CD4-positive, CD25-positive, alpha-beta regulatory T cell (primary cell): ENCODE data around the gene FERMT3. TPM values are rescaled to one million over a fixed set of nuclear protein-coding genes. Genes with fewer than 3 reads are reported as not detected.

Experiments
- ATAC-seq, 2 donors: fragments of 150-1000 bp; cut with Tn5 transposase; one replicate each; pipeline ENCODE4 v1.10.0; 2021; ENCODE audit warnings: low read depth in 2 of 2, moderate number of reproducible peaks in 2 of 2, moderate library complexity in 1 of 2
- DNase-seq, 3 donors: peaks; one replicate each; pipeline versions ENCODE4 v3.0.0 to v3.0.0-alpha.2; 2012 to 2022; ENCODE audit warnings: mixed read lengths in 1 of 3
- H3K27ac ChIP-seq: one replicate; pipeline ENCODE4 v1.7.0; 2013; ENCODE audit warnings: mild to moderate bottlenecking, low read length; ENCODE audit not compliant: insufficient read depth, poor library complexity, severe bottlenecking
- H3K27me3 ChIP-seq: one replicate; pipeline ENCODE4 v1.7.0; 2013; ENCODE audit warnings: low read length; ENCODE audit not compliant: control insufficient read depth, insufficient read depth
- H3K36me3 ChIP-seq: one replicate; pipeline ENCODE4 v1.7.0; 2013; ENCODE audit warnings: mild to moderate bottlenecking, low read length, moderate library complexity; ENCODE audit not compliant: control insufficient read depth, insufficient read depth
- H3K4me1 ChIP-seq: 2 replicates; pipeline ENCODE4 v1.7.0; 2013; ENCODE audit warnings: mild to moderate bottlenecking, low read length; ENCODE audit not compliant: insufficient read depth, control insufficient read depth, poor library complexity, severe bottlenecking
- H3K4me3 ChIP-seq: one replicate; pipeline ENCODE4 v1.7.0; 2013; ENCODE audit warnings: low read depth, mild to moderate bottlenecking, low read length, moderate library complexity
- H3K9me3 ChIP-seq, 2 experiments: 1 replicate in 1 of 2; 2 replicates in 1 of 2; pipeline ENCODE4 v1.7.0; 2013; ENCODE audit warnings: low read length in 2 of 2, mild to moderate bottlenecking in 1 of 2, moderate library complexity in 1 of 2; ENCODE audit not compliant: control insufficient read depth in 2 of 2
- H3K27ac Mint-ChIP-seq, 3 donors: one replicate each; pipeline ENCODE4 v1.8.0; 2020 to 2022; ENCODE audit warnings: mild to moderate bottlenecking in 3 of 3, mixed read lengths in 3 of 3, moderate library complexity in 2 of 3
- H3K27me3 Mint-ChIP-seq: one replicate; pipeline ENCODE4 v1.8.0; 2022; ENCODE audit warnings: mild to moderate bottlenecking, mixed read lengths
- H3K36me3 Mint-ChIP-seq: one replicate; pipeline ENCODE4 v1.8.0; 2020; ENCODE audit warnings: mixed read lengths
- H3K4me1 Mint-ChIP-seq, 4 donors: one replicate each; pipeline ENCODE4 v1.8.0; 2020 to 2022; ENCODE audit warnings: mixed read lengths in 4 of 4, mild to moderate bottlenecking in 1 of 4
- H3K4me3 Mint-ChIP-seq, 4 donors: one replicate each; pipeline ENCODE4 v1.8.0; 2020 to 2022; ENCODE audit warnings: mild to moderate bottlenecking in 4 of 4, mixed read lengths in 4 of 4, moderate library complexity in 3 of 4
- H3K9me3 Mint-ChIP-seq, 7 donors: one replicate each; pipeline ENCODE4 v1.8.0; 2020 to 2022; ENCODE audit warnings: mixed read lengths in 7 of 7, mild to moderate bottlenecking in 3 of 7, moderate library complexity in 2 of 7
- polyA plus RNA-seq, 4 donors: library from polyadenylated mRNA; unstranded; fragments of 300-500 nt; fragmentation: Illumina TruSeq; gene quantifications; one replicate each; pipeline ENCODE4 v1.2.3, GENCODE V29; 2021
- total RNA-seq: library from RNA; stranded (reverse); gene quantifications from one replicate; pipeline ENCODE4 v1.2.3, GENCODE V29; 2022

Gene FERMT3
- total and polyA plus RNA-seq, 5 donors from 2014 or later: 151 to 183 (median 167) TPM

DNA sequence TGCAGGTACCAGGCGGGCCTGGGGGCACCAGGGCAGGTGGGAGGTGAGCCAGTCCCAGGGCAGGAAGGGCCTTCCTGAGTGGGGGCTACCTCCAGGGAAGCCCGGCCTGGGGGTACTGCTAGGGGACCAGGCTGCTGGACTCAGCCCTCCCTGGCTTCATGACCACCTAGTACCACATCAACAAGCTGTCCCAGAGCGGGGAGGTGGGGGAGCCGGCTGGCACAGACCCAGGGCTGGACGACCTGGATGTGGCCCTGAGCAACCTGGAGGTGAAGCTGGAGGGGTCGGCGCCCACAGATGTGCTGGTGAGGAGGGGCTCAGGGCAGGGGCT is 12.8 kb downstream of the FERMT3 start:
- peaks cover 14% of the 10 kb centered on the region for H3K36me3 Mint-ChIP-seq
- Histone ChIP-seq H3K4me1 (no peaks in the 10 kb centered on the region), H3K9me3 (no peaks in the 10 kb centered on the region), H3K27ac (peak overlapping the region; percentile 5), H3K27me3 (no peaks in the 10 kb centered on the region), H3K36me3 (peaks cover 56% of the 10 kb centered on the region), H3K4me3 (no peak overlapping the region)
- no peak overlapping the region for H3K4me3 Mint-ChIP-seq
- no peak overlapping the region for H3K27ac Mint-ChIP-seq
- H3K9me3 Mint-ChIP-seq: no peaks in the 10 kb centered on the region
- no peaks in the 10 kb centered on the region for H3K27me3 Mint-ChIP-seq
- peaks cover 0 to 10% (median under 1%) of the 10 kb centered on the region in 4 donors for H3K4me1 Mint-ChIP-seq
- ATAC-seq (no peak), DNase-seq (no peak)

DNA sequence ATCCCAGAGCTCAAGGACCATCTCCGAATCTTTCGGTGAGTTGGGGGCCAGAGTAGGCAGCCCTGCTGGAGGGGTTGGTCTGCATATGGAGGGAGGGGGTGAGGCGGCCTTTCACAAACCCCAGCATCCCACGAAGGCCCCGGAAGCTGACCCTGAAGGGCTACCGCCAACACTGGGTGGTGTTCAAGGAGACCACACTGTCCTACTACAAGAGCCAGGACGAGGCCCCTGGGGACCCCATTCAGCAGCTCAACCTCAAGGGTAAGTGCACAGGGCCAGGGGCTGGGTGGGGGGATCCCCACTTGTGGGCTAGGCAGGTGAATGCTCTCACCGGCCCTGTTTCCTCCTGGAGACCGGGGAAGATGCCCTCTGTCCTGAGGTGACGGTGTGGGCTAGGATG is 13.2 kb downstream of the FERMT3 start:
- H3K4me3 Mint-ChIP-seq: no peak overlapping the region
- peaks cover 0 to 12% (median under 1%) of the 10 kb centered on the region in 4 donors for H3K4me1 Mint-ChIP-seq
- Histone ChIP-seq H3K27me3 (no peaks in the 10 kb centered on the region), H3K27ac (peak overlapping the region; percentile 5), H3K36me3 (peaks cover 56% of the 10 kb centered on the region), H3K9me3 (no peaks in the 10 kb centered on the region), H3K4me3 (no peak overlapping the region), H3K4me1 (peaks cover 1% of the 10 kb centered on the region)
- H3K27ac Mint-ChIP-seq: no peak overlapping the region
- no peak for DNase-seq
- ATAC-seq: no peak
- peaks cover 14% of the 10 kb centered on the region for H3K36me3 Mint-ChIP-seq
- no peaks in the 10 kb centered on the region for H3K9me3 Mint-ChIP-seq
- H3K27me3 Mint-ChIP-seq: no peaks in the 10 kb centered on the region

DNA sequence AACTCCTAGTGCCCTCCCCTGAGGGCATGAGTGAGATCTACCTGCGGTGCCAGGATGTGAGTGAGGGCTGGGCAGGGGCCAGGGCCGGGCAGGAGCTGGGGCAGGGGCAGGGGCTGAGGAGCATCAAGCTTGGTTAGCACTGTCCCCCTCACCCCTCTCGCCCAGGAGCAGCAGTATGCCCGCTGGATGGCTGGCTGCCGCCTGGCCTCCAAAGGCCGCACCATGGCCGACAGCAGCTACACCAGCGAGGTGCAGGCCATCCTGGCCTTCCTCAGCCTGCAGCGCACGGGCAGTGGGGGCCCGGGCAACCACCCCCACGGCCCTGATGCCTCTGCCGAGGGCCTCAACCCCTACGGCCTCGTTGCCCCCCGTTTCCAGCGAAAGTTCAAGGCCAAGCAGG is 13.8 kb downstream of the FERMT3 start:
- Mint-ChIP-seq H3K27me3 (no peaks in the 10 kb centered on the region), H3K4me3 (no peak overlapping the region), H3K27ac (no peak overlapping the region), H3K4me1 (peaks cover 0 to 14% (median 3%) of the 10 kb centered on the region in 4 donors), H3K36me3 (peaks cover 10% of the 10 kb centered on the region), H3K9me3 (no peaks in the 10 kb centered on the region)
- no peak overlapping the region for H3K4me3 ChIP-seq
- H3K4me1 ChIP-seq: peaks cover 6% of the 10 kb centered on the region
- no peak for DNase-seq
- H3K27ac ChIP-seq: no peak overlapping the region
- ATAC-seq: no peak
- no peaks in the 10 kb centered on the region for H3K9me3 ChIP-seq
- no peaks in the 10 kb centered on the region for H3K27me3 ChIP-seq
- H3K36me3 ChIP-seq: peaks cover 50% of the 10 kb centered on the region

DNA sequence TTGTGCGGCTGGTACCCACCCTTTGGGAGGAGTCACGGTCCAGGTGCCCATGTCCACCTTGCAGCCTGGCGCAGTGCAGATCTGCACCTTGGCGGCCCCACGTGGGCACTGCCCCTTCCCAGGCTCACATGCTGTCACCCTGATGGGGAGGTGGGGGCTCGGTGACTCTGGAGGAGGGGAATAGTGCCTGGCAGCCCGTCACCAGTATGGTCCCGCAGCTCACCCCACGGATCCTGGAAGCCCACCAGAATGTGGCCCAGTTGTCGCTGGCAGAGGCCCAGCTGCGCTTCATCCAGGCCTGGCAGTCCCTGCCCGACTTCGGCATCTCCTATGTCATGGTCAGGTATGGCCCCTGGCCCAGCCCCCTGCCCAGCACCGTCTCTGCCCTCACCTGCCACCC is 14.3 kb downstream of the FERMT3 start:
- Histone ChIP-seq H3K9me3 (no peaks in the 10 kb centered on the region), H3K4me3 (no peak overlapping the region), H3K27ac (no peak overlapping the region), H3K4me1 (peaks cover 12% of the 10 kb centered on the region), H3K27me3 (no peaks in the 10 kb centered on the region), H3K36me3 (peaks cover 47% of the 10 kb centered on the region)
- Mint-ChIP-seq H3K4me3 (no peak overlapping the region), H3K27ac (peak overlapping the region in 1 of 3 donors; percentile 36), H3K9me3 (no peaks in the 10 kb centered on the region), H3K4me1 (peaks cover 0 to 16% (median 4%) of the 10 kb centered on the region in 4 donors), H3K36me3 (peaks cover 10% of the 10 kb centered on the region), H3K27me3 (no peaks in the 10 kb centered on the region)
- ATAC-seq (no peak), DNase-seq (no peak)

- no peak overlapping the region for H3K27ac Mint-ChIP-seq
- H3K36me3 ChIP-seq: peaks cover 40% of the 10 kb centered on the region
- ATAC-seq: no peak
- H3K4me1 ChIP-seq: peaks cover 28% of the 10 kb centered on the region
- H3K4me3 Mint-ChIP-seq: no peak overlapping the region
- H3K9me3 ChIP-seq: no peaks in the 10 kb centered on the region
- peaks cover 0 to 25% (median 11%) of the 10 kb centered on the region in 4 donors for H3K4me1 Mint-ChIP-seq
- no peak for DNase-seq
- no peaks in the 10 kb centered on the region for H3K27me3 ChIP-seq
- H3K27me3 Mint-ChIP-seq: no peaks in the 10 kb centered on the region
- peaks cover 6% of the 10 kb centered on the region for H3K36me3 Mint-ChIP-seq
- H3K9me3 Mint-ChIP-seq: no peaks in the 10 kb centered on the region
- H3K27ac ChIP-seq: no peak overlapping the region
- H3K4me3 ChIP-seq: no peak overlapping the region
These were observed 16.1 kb downstream of the FERMT3 start for GRCh38 chr11:64222651-64223000.

DNA sequence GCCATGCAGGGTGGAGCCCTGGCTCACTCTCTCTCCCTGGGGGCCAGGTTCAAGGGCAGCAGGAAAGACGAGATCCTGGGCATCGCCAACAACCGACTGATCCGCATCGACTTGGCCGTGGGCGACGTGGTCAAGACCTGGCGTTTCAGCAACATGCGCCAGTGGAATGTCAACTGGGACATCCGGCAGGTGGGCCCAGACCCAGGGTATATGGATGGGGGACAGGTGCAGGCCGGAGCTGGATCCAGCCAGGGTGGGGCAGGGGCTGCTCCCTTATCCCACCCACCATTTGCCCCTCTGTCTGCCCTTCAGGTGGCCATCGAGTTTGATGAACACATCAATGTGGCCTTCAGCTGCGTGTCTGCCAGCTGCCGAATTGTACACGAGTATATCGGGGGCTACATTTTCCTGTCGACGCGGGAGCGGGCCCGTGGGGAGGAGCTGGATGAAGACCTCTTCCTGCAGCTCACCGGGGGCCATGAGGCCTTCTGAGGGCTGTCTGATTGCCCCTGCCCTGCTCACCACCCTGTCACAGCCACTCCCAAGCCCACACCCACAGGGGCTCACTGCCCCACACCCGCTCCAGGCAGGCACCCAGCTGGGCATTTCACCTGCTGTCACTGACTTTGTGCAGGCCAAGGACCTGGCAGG is 16.6 kb downstream of the FERMT3 start:
- Mint-ChIP-seq H3K27ac (no peak overlapping the region), H3K27me3 (no peaks in the 10 kb centered on the region), H3K36me3 (peaks cover 6% of the 10 kb centered on the region), H3K4me1 (peaks cover 0 to 28% (median 12%) of the 10 kb centered on the region in 4 donors), H3K4me3 (no peak overlapping the region), H3K9me3 (no peaks in the 10 kb centered on the region)
- Histone ChIP-seq H3K9me3 (no peaks in the 10 kb centered on the region), H3K27ac (no peak overlapping the region), H3K4me3 (no peak overlapping the region), H3K27me3 (no peaks in the 10 kb centered on the region), H3K4me1 (peaks cover 29% of the 10 kb centered on the region), H3K36me3 (peaks cover 37% of the 10 kb centered on the region)
- no peak for ATAC-seq
- DNase-seq: no peak

- H3K36me3 Mint-ChIP-seq: no peaks in the 10 kb centered on the region
- H3K4me3 Mint-ChIP-seq: peak overlapping the region; percentile 48 to 93 (median 76)
- H3K4me1 Mint-ChIP-seq: peaks cover 0 to 29% (median 17%) of the 10 kb centered on the region in 4 donors
- peak overlapping the region in 2 of 3 donors; percentile 25 to 80 for H3K27ac Mint-ChIP-seq
- ATAC-seq (no peak), DNase-seq (no peak)
- H3K9me3 ChIP-seq: no peaks in the 10 kb centered on the region
- H3K36me3 ChIP-seq: peaks cover 30% of the 10 kb centered on the region
- H3K4me3 ChIP-seq: no peak overlapping the region
- H3K27ac ChIP-seq: no peak overlapping the region
- H3K27me3 ChIP-seq: no peaks in the 10 kb centered on the region
- H3K4me1 ChIP-seq: peaks cover 32% of the 10 kb centered on the region
- H3K9me3 Mint-ChIP-seq: no peaks in the 10 kb centered on the region
- H3K27me3 Mint-ChIP-seq: no peaks in the 10 kb centered on the region
These were observed 17.8 kb downstream of the FERMT3 start for GRCh38 chr11:64224151-64224890.
